Stimulated activated CD8-positive, alpha-beta memory T cell treated with anti-CD3 and anti-CD28 coated beads, Interleukin-15, amount 100 ng/mL, for 24 hours (primary cell): ENCODE results near the gene VWF.

Source experiments
- DNase-seq: peaks from one replicate; pipeline ENCODE4 v3.0.0-alpha.2; 2020; ENCODE audit warnings: low read depth

VWF gene

DNA sequence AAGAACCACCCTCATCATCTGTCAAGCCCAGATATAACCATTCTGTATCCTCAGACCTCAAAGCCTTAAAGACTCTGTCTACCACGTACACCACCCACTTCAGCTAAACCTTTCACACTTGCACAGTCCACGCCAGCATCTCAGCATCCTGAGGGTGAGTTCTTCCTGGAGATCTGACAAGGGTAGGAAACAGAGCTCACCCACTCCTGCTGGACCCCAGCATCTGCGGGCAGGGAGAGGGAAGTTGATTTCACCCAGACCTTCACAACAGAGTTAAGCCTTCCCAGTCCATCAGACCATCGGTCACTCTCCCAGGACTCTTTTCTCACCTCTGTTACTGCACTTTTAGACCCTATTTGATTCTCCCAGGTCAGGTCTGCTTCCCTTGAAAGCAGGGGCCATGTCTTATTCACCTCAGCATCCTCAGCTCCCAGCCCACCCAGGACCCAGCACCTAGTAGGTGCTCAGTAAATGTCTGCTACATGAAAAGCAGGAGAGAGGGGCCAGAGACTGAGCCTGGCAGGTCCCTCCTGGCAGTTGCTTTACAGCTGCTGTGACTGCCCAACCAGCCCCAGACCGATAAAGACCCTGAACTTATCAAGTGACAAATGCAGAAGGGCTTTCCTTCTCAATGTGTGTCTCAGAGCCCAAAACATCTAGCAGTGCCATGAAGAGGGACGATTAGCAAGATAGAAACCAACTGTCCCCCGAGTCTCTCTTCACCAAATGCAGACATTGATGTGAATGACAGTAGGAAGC is 213.5 kb downstream of the VWF start:
- no peak for DNase-seq

DNA sequence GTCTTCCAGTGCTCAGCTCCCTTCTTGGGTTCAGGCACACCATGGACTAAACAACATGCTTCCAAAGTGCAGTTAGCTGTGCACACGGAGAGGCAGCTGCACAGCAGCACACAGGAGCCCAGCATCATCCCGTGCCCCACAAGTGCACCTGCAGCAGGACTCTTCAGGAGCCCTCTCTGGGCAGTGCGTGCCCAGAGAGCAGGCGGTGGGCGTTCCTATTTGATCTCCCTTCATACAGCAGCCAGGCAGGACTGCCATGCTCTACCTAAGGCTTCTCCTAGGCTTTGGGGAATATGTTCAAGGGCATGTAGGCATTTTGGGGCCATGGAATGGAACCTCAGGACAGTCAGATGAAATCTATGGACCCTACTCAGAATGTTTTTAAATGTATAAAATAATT is 214.9 kb downstream of the VWF start:
- no peak for DNase-seq

DNA sequence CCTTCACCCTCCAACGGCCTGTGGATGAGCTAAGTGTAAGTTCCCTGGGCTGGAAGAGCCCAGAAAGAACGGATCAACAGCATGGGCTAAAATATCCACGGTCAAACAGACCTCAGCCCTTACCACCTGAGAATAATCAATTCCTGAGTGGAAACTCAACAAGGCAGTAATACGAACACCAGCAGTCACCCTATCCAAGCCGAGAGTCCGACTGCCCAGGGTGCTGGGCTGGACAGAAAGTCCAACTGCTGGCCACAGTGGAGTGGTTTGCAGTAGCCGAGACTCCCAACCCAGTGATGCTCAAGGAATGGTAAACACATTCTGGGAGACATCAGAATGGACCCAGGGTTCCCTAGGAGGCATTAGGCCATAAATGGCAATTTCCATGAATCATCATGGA is 216.2 kb downstream of the VWF start:
- no peak for DNase-seq

DNA sequence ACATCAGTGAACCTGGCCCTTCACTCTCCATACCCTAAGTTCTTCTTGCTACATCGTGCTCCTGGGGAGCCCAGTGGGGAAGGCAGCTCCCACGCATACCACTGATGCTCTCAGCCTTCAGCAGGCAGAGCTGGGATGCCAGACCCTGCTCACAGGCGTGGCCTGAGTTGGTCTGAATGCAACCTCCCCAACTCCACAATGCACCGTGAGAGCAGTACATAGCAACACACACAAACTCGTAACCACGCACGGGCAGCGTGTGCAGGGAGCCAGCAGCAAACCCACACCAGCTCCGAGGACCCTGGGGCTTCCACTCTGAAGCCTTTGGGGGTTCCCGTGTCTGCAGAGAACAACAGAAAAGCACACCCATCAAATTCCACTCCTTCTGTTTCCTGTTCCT is 216.7 kb downstream of the VWF start:
- no peak for DNase-seq

DNA sequence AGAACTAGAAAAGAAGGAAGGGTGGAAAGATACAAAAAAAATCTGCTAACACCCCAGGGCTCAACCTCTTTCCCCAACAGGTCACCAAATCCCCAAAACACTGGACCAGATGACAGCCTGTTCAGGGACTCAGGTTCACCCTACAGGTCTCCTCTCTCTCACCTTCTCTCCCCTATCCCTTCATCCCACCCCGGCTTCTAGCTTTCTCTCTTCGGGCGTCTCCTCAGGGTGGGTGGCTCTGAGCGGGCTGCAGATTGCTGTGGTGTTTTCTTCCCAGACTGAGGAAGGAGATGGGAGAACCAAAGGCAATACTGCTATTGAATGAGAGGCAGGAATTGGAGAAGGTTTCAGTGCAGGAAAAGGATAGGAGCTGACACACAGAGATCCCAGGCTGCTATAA is 218.7 kb downstream of the VWF start:
- DNase-seq = no peak

DNA sequence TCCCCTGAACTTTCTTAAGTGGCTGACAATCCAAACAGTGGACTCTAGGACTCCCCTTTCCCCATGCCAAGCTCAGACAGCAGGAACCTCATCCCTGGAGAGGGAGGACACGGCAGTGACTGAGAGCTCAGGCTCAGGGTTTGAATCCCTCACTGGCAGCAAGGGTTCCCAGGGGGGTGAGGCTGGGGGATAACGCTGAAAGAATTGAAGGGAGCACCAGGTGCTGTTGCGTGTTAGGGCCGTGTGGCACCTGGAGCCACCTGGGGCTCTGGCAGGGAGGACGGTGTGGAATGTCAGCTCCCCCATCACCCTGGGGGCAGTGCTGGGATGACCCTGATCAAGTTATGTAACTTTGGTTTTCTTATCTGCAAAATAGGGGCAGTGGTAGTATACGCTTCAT is 219.5 kb downstream of the VWF start:
- no peak for DNase-seq

DNA sequence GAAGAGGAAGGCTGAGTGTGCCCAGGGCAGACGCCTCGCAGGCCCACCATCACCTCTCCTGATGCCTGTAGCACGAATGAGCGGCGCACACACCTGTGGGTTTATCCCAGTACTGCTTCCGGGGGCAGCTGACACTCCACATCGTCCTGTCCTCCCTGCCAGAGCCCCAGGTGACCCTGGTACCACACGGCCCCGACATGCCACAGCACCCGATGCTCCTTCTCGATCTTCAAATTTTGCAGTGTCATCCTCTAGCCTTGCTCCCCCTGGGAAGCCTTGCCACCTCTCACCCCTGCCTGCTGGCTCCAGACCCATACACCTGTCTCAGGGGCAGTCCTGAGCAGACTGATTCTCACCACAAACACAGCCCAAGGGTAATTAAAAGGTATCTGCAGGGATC is 220.0 kb downstream of the VWF start:
- DNase-seq = no peak

DNA sequence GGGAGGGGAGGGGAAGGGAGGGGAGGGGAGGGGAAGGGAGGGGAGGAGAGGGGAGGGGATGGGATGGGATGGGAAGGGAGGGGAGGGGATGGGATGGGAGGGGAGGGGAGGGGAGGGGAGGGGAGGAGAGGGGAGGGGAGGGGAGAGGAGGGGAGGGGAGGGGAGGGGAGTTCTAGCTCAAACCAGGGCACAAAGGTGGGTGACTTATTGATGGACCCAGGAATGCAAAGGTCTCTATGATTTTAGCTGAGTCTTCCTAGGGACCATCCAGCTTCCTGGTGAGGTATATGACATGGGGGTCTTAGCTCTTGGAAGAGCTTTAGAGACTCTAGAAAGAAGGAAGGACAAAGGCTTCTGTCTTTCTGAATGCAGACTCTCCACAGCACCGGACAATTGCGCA is 221.7 kb downstream of the VWF start:
- no peak for DNase-seq

DNA sequence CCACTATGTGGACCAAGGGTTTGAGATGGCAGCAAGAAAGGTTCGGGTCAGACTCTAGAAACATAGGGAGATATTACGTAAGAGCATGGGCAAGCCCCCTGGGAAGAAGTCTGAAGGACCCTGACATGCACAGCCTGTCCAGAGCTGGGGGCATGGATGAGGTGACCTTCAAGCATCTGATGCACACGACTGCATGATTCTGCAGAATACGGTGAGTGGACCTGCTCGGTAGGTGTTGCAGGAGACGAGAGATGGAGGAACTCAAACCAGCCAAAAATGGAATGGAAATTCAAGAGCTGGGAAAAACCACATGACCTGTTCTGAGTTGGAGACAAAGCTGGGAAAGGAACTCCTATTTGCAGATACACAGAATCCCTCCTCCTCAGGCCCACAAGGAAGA is 223.1 kb downstream of the VWF start:
- DNase-seq = no peak

DNA sequence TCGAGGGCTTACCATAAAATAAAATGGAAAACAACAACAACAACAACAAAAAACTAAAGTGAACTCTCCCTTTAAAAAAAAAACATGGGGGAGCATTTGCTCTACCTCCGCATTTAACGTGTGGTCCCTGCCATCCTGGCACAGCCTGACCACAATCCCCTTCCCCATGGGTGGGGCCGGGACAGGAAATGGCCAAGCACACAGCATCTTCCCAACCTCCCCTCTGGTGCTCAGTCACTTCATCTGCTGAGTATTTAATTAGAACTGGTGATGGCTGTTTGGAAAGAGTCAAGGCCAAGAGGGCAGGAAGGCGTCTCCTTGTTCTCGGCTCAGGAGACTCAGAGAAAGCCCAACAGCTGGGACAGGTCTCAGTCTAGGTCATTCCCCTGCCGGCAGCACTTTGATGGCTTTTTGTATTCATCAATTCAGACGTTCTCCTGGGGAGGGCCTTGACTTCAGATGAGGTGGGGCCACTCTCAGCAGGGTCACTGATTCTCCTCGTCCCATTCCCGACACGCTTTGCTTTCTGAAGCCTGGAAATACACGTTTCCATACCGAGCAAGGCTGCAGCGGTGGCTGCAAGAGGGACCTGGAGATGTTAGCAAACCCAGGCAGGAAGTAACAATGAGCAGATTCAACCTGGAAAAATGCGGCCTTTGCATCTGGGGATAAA is 223.8 kb downstream of the VWF start:
- no peak for DNase-seq

DNA sequence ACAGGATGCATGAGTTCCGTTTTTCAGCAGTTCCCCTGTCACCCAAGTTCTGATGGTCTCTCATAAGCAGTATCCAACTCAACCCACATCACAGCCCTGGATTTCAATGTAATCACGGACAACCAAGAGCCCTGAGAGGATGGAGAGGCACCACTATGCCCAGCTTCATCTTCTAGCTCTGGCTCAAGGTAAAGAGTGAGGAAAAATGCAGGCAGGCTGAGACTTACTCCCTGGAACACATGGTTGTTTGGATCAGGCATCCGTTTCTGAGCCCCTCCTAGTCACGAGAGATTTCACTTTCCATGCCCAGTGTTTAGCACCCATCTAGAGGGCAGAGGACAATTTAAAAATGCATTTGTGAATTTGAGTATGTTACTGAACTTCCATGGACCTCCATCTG is 224.4 kb downstream of the VWF start:
- DNase-seq = no peak

DNA sequence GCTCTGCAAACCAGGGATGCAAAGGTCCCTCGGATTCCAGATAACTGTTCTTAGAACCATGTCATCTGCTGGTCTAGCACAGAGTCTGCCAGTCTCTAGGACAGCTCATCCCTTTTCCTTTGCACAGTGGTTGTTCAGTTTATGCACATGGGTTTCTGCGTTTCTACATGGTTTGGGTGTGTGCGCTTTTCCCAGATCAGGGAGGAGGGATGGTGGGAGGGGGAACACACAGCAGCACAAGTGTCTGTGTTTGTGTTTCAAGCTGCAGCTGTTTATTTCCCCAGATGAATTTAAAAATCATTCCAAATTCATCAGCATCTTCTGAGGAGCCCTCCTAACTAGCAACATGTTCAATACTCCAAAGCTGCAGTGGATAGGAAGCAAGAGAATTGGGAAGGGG is 224.8 kb downstream of the VWF start:
- no peak for DNase-seq

DNA sequence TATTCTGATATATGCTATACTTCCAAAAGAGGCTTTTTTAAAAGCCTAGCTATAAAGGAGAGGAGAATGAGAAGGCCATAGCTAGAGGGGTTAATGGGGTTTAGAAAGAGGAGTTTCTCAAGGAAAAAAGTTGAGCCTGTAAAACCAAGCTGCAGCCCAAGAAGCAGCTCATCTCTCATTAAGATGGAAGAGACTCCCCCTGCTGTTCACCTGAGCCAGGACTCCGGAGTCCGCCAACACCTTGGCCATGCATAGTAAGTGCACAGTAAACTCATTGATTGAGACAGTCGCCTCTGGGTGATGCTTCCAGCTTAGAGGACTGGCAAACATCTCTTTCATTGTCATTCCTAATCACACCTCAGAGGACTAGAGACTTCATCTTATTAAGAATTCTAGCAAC is 225.6 kb downstream of the VWF start:
- no peak for DNase-seq
